ENCODE results near the gene FHIT. TPM values are rescaled to one million over a fixed set of nuclear protein-coding genes. Genes with fewer than 3 reads are reported as not detected.

Gene FHIT
- total RNA-seq, 4 donors from 2014 or later, result 4.6 to 6.1 (median 5.7) TPM

DNA sequence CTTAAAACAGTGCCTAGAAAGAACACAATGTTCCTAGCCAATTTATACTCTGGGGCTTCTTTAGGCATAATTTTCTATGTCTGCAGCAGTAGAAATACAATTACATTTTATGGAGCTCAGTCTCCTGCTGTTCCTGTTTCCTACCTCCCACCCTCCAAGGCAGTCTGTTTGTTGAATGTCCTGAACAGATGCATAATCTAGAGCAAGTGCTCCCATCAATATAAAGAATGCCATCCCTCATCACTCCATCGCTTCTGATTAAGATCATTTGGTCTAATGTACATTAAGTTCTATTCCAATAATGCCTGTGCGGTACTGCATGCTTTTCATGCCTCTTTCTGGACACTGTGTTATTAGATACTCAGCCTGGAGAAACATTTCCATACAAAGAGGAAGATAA, 1331.7 kb downstream of the FHIT start:
- no peak overlapping the region for H3K4me3 ChIP-seq
- no peaks in the 10 kb centered on the region for H3K9me3 ChIP-seq
- WGBS, result 94% methylated on average over 2 of the region's 2 CpGs
- H3K27ac ChIP-seq (replicated peaks in 1 of 4), result no peak overlapping the region
- H3K36me3 ChIP-seq, result no peaks in the 10 kb centered on the region
- H3K4me1 ChIP-seq, result no peaks in the 10 kb centered on the region
- H3K27me3 ChIP-seq, result no peaks in the 10 kb centered on the region
- no peak for TF ChIP-seq POLR2A (IDR thresholded peaks at IDR 0.05; ENCODE audit: low read depth)
- TF ChIP-seq POLR2AphosphoS5 (IDR thresholded peaks at IDR 0.05), result no peak
- TF ChIP-seq, protein P1, sequence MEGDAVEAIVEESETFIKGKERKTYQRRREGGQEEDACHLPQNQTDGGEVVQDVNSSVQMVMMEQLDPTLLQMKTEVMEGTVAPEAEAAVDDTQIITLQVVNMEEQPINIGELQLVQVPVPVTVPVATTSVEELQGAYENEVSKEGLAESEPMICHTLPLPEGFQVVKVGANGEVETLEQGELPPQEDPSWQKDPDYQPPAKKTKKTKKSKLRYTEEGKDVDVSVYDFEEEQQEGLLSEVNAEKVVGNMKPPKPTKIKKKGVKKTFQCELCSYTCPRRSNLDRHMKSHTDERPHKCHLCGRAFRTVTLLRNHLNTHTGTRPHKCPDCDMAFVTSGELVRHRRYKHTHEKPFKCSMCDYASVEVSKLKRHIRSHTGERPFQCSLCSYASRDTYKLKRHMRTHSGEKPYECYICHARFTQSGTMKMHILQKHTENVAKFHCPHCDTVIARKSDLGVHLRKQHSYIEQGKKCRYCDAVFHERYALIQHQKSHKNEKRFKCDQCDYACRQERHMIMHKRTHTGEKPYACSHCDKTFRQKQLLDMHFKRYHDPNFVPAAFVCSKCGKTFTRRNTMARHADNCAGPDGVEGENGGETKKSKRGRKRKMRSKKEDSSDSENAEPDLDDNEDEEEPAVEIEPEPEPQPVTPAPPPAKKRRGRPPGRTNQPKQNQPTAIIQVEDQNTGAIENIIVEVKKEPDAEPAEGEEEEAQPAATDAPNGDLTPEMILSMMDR (IDR thresholded peaks at IDR 0.05), result no peak
- TF ChIP-seq EP300 (IDR thresholded peaks at IDR 0.05), result no peak
- intact Hi-C loops (cut with DNase I), result no loop called here
- no peak for DNase-seq (ENCODE audit: extremely low spot score)

DNA sequence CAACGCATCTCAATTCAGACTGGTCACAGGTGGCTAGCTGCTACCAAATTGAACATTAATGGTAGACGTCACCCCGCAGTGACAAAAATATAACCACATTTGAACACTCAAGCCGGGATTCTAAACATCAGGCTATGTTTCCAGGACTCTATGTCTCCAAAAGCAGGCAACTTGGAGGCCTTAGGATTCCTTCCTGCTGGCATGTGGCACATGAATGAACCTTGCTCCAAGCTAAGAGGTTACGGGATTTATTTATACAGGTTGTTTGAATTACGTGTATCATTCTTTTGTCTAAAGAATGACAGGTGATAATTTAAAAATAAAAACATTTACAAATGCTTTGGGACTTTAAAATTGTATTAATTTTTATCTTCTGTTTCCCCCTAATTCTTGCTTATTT, 1337.0 kb downstream of the FHIT start:
- intact Hi-C loops (cut with DNase I), result no loop called here
- no peaks in the 10 kb centered on the region for H3K36me3 ChIP-seq
- H3K27ac ChIP-seq (replicated peaks in 1 of 4), result no peak overlapping the region
- H3K9me3 ChIP-seq, result no peaks in the 10 kb centered on the region
- TF ChIP-seq, protein P1 (IDR thresholded peaks at IDR 0.05), result no peak
- TF ChIP-seq EP300 (IDR thresholded peaks at IDR 0.05) (no peak), POLR2AphosphoS5 (IDR thresholded peaks at IDR 0.05) (no peak), POLR2A (IDR thresholded peaks at IDR 0.05; ENCODE audit: low read depth) (no peak)
- H3K4me3 ChIP-seq, result no peak overlapping the region
- no peaks in the 10 kb centered on the region for H3K4me1 ChIP-seq
- WGBS, result 80% methylated on average over 6 of the region's 6 CpGs
- DNase-seq (ENCODE audit: extremely low spot score), result no peak
- no peaks in the 10 kb centered on the region for H3K27me3 ChIP-seq

DNA sequence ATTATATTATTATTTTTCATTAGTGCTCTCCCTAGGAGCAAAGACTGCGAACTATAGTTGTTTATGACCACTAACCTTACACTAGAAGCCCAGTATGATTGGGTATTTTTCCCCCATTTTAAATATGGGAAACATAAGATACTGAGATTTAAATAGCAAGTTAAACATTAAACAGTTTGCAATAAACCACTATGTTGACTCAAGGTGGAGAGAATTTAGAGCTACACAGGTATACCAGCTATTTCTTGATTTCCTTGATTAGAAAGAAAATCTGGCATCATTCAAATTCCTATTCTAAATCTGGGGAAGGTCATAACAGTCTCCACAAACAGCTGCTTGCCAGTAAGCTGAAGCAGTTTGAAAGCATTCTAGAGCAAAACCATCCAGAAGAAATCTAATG, 1337.6 kb downstream of the FHIT start:
- intact Hi-C loops (cut with DNase I), result no loop called here
- 96% methylated on average over 1 of the region's 1 CpG for WGBS
- H3K27ac ChIP-seq (replicated peaks in 1 of 4), result no peak overlapping the region
- no peak overlapping the region for H3K4me3 ChIP-seq
- no peaks in the 10 kb centered on the region for H3K36me3 ChIP-seq
- no peaks in the 10 kb centered on the region for H3K27me3 ChIP-seq
- H3K4me1 ChIP-seq, result no peaks in the 10 kb centered on the region
- no peak for DNase-seq (ENCODE audit: extremely low spot score)
- TF ChIP-seq EP300 (IDR thresholded peaks at IDR 0.05) (no peak), POLR2A (IDR thresholded peaks at IDR 0.05; ENCODE audit: low read depth) (no peak), POLR2AphosphoS5 (IDR thresholded peaks at IDR 0.05) (no peak)
- TF ChIP-seq, protein P1 (IDR thresholded peaks at IDR 0.05), result no peak
- no peaks in the 10 kb centered on the region for H3K9me3 ChIP-seq

DNA sequence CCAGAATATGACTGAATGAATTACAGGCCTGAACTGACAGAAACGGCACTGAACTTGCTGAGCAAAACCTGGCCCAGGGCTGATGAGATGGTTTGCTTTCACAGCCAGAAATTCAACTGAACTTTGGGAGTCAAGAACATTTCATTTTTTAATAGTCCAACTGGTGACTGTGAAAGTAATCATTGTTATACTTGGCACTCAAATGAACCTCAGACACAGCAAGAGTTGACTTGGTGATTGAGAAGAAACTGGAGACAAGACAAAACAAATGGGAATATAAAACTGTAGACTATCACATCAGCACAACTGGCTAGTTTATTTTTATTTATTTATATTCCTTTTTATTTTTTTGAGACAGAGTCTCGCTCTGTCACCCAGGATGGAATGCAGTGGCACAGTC, 1342.6 kb downstream of the FHIT start:
- no peak overlapping the region for H3K27ac ChIP-seq (replicated peaks in 1 of 4)
- no peak for DNase-seq (ENCODE audit: extremely low spot score)
- TF ChIP-seq POLR2AphosphoS5 (IDR thresholded peaks at IDR 0.05), result no peak
- TF ChIP-seq, protein P1 (IDR thresholded peaks at IDR 0.05), result no peak
- no peak for TF ChIP-seq POLR2A (IDR thresholded peaks at IDR 0.05; ENCODE audit: low read depth)
- TF ChIP-seq EP300 (IDR thresholded peaks at IDR 0.05), result no peak
- no peaks in the 10 kb centered on the region for H3K36me3 ChIP-seq
- no peak overlapping the region for H3K4me3 ChIP-seq
- no peaks in the 10 kb centered on the region for H3K4me1 ChIP-seq
- no peaks in the 10 kb centered on the region for H3K9me3 ChIP-seq
- WGBS, result 81% methylated on average over 2 of the region's 2 CpGs
- H3K27me3 ChIP-seq, result no peaks in the 10 kb centered on the region
- intact Hi-C loops (cut with DNase I), result no loop called here

DNA sequence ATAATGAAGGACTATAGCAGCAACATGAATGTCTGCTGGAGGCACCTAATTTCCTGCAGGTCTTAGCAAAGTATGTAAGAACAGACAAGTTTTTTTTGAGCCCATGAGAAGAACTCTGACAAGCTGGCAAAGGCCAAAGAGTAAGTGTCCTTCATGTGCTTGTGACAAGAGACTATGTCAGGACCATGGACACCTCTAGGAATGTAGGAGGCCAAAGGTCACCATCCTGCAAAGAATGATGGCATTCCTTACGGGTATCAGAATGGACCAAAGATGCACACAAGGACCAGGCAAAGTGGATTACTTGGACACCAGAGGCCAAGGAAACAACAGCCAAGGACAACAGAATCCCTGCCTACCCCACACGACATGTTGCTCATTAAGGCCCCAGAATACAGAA, 1343.0 kb downstream of the FHIT start:
- H3K9me3 ChIP-seq, result no peaks in the 10 kb centered on the region
- H3K27me3 ChIP-seq, result no peaks in the 10 kb centered on the region
- no peak overlapping the region for H3K4me3 ChIP-seq
- no peaks in the 10 kb centered on the region for H3K4me1 ChIP-seq
- H3K27ac ChIP-seq (replicated peaks in 1 of 4), result no peak overlapping the region
- no peak for TF ChIP-seq POLR2AphosphoS5 (IDR thresholded peaks at IDR 0.05)
- no peak for TF ChIP-seq EP300 (IDR thresholded peaks at IDR 0.05)
- TF ChIP-seq, protein P1 (IDR thresholded peaks at IDR 0.05), result no peak
- TF ChIP-seq POLR2A (IDR thresholded peaks at IDR 0.05; ENCODE audit: low read depth), result no peak
- intact Hi-C loops (cut with DNase I), result no loop called here
- DNase-seq (ENCODE audit: extremely low spot score), result no peak
- WGBS, result 87% methylated on average over 2 of the region's 2 CpGs
- H3K36me3 ChIP-seq, result no peaks in the 10 kb centered on the region

Data from esophagus muscularis mucosa (tissue), 4 donors.